ES-I3 (cell line): ENCODE measurements around the gene OCEL1.

Experiments
- H3K36me3 ChIP-seq: 2 replicates; pipeline ENCODE4 v1.6.1; 2013; ENCODE audit warnings: mild to moderate bottlenecking, low read length, control low read depth, moderate library complexity; ENCODE audit not compliant: insufficient read depth
- H3K4me1 ChIP-seq: 2 replicates; pipeline ENCODE4 v1.6.1; 2013; ENCODE audit warnings: mild to moderate bottlenecking, control low read depth, low read length; ENCODE audit not compliant: insufficient read depth
- H3K9ac ChIP-seq: 2 replicates; pipeline ENCODE4 v1.6.1; 2013; ENCODE audit warnings: low read depth, mild to moderate bottlenecking, low read length, moderate library complexity
- H3K9me3 ChIP-seq: 2 replicates; pipeline ENCODE4 v1.6.1; 2013; ENCODE audit warnings: mild to moderate bottlenecking, low read length, moderate library complexity; ENCODE audit not compliant: control insufficient read depth, insufficient read depth

OCEL1 gene

DNA sequence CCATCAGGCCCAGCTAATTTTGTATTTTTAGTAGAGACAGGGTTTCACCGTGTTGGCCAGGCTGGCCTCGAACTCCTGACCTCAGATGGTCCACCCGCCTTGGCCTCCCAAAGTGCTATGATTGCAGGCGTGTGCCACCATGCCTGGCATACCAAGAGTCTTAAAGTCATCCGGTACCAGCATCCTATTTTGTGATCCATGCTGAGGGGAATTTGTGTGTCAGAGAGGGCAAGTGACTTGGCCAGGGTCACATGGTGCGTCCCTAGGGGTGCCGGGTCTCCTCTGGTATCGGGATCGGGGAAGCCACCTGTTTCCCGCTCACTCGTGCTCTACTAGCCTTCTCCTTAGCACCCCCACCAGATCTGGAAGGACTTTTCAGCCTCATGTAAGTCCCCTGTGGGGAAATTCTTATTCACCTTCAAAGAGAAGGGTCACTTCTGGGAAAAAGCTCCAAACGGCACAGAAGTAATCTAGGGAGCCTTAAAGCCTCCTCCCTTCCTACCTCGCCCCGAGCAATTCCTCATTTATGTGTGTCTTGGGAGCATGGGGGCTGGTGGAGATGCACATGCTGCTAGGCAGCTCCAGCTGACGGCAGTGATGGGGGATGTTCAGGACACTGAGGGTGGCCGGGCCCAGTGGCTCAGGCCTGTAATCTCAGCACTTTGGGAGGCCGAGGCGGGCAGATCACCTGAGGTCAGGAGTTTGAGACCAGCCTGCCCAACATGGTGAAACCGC, 49.6 kb downstream of the OCEL1 start:
- H3K4me1 ChIP-seq = no peaks in the 10 kb centered on the region
- H3K9ac ChIP-seq = no peak overlapping the region
- no peaks in the 10 kb centered on the region for H3K9me3 ChIP-seq
- H3K36me3 ChIP-seq = peaks cover 28% of the 10 kb centered on the region
